ENCODE results near the gene FOXD2. TPM values are rescaled to one million over a fixed set of nuclear protein-coding genes. Genes with fewer than 3 reads are reported as not detected.

The FOXD2 gene
- total RNA-seq, 6 experiments from 2014 or later: 0.19 to 0.31 (median 0.21) TPM

Other genes starting within 250 kb of the FOXD2 start
- not detected for gene PDZK1IP1, start 248.0 kb upstream of the FOXD2 start, total RNA-seq (2021; fragmentation: NEBNext Ultra II Directional; extraction: Animal tissue kit (Norgen Biotek cat#: 25700))
- not detected for gene TAL1, start 205.8 kb upstream of the FOXD2 start, total RNA-seq (2021; fragmentation: NEBNext Ultra II Directional; extraction: Animal tissue kit (Norgen Biotek cat#: 25700))
- gene STIL, start 123.9 kb upstream of the FOXD2 start, total RNA-seq (2021; fragmentation: NEBNext Ultra II Directional; extraction: Animal tissue kit (Norgen Biotek cat#: 25700)): 10 to 100 TPM in 5 of 6 experiments, 1 to 10 TPM in 1; 7.9 to 16.0 (median 13.6) TPM
- gene CMPK1, start 104.3 kb upstream of the FOXD2 start, total RNA-seq (2021; fragmentation: NEBNext Ultra II Directional; extraction: Animal tissue kit (Norgen Biotek cat#: 25700)): 100 to 1,000 TPM; 118 to 141 (median 131) TPM
- gene FOXE3, start 21.8 kb upstream of the FOXD2 start, total RNA-seq (2021; fragmentation: NEBNext Ultra II Directional; extraction: Animal tissue kit (Norgen Biotek cat#: 25700)): not detected